Activated naive CD8-positive, alpha-beta T cell treated with anti-CD3 and anti-CD28 coated beads, Interleukin-2, amount 50 U/mL, for 24 hours (primary cell): ENCODE data around the gene ATOH1.
A peak's percentile ranks its signal among the peaks of the same experiment; 100 is the strongest.

Source experiments
- ATAC-seq: fragments of 150-1000 bp; cut with Tn5 transposase; one replicate; pipeline ENCODE4 v1.10.0; 2021
- DNase-seq: peaks from one replicate; pipeline ENCODE4 v3.0.0; 2021
- H3K27ac Mint-ChIP-seq: one replicate; pipeline ENCODE4 v1.8.0; 2021; ENCODE audit warnings: mild to moderate bottlenecking, mixed read lengths
- H3K27me3 Mint-ChIP-seq: one replicate; pipeline ENCODE4 v1.8.0; 2021; ENCODE audit warnings: mixed read lengths
- H3K36me3 Mint-ChIP-seq: one replicate; pipeline ENCODE4 v1.8.0; 2021; ENCODE audit warnings: low read depth, mixed read lengths
- H3K4me1 Mint-ChIP-seq: one replicate; pipeline ENCODE4 v1.8.0; 2021; ENCODE audit warnings: mixed read lengths
- H3K4me3 Mint-ChIP-seq: one replicate; pipeline ENCODE4 v1.8.0; 2021; ENCODE audit warnings: mild to moderate bottlenecking, moderate library complexity, mixed read lengths
- H3K9me3 Mint-ChIP-seq: one replicate; pipeline ENCODE4 v1.8.0; 2021; ENCODE audit warnings: mixed read lengths

ATOH1 gene

GRCh38 chr4:93827272-93827947, 1.1 kb upstream of the ATOH1 start:
- H3K4me3 Mint-ChIP-seq: no peak overlapping the region
- peaks cover 68% of the 10 kb centered on the region for H3K27me3 Mint-ChIP-seq
- no peak for ATAC-seq
- H3K36me3 Mint-ChIP-seq: no peaks in the 10 kb centered on the region
- H3K4me1 Mint-ChIP-seq: peaks cover 11% of the 10 kb centered on the region
- no peak overlapping the region for H3K27ac Mint-ChIP-seq
- no peaks in the 10 kb centered on the region for H3K9me3 Mint-ChIP-seq
- DNase-seq: no peak

- Mint-ChIP-seq H3K36me3 (no peaks in the 10 kb centered on the region), H3K4me1 (peaks cover 11% of the 10 kb centered on the region), H3K27me3 (peaks cover 81% of the 10 kb centered on the region), H3K9me3 (no peaks in the 10 kb centered on the region), H3K4me3 (no peak overlapping the region), H3K27ac (no peak overlapping the region)
- ATAC-seq: no peak
- no peak for DNase-seq
Observed at GRCh38 chr4:93828995-93829819, 654 bp downstream of the ATOH1 start.

- Mint-ChIP-seq H3K36me3 (no peaks in the 10 kb centered on the region), H3K27me3 (peaks cover 87% of the 10 kb centered on the region), H3K27ac (no peak overlapping the region), H3K9me3 (no peaks in the 10 kb centered on the region), H3K4me1 (peaks cover 11% of the 10 kb centered on the region), H3K4me3 (peak overlapping the region; percentile 34)
- ATAC-seq (no peak), DNase-seq (no peak)
Observed at GRCh38 chr4:93829820-93830687, 1.5 kb downstream of the ATOH1 start.

GRCh38 chr4:93831716-93832496, 3.4 kb downstream of the ATOH1 start:
- Mint-ChIP-seq H3K4me1 (peaks cover 11% of the 10 kb centered on the region), H3K27me3 (peaks cover 80% of the 10 kb centered on the region), H3K27ac (no peak overlapping the region), H3K36me3 (no peaks in the 10 kb centered on the region), H3K9me3 (no peaks in the 10 kb centered on the region), H3K4me3 (no peak overlapping the region)
- DNase-seq (no peak), ATAC-seq (no peak)

- no peaks in the 10 kb centered on the region for H3K36me3 Mint-ChIP-seq
Observed at GRCh38 chr4:93834249-93835066, 5.9 kb downstream of the ATOH1 start.

GRCh38 chr4:93835929-93836328, 7.4 kb downstream of the ATOH1 start:
- Mint-ChIP-seq H3K27me3 (peaks cover 44% of the 10 kb centered on the region), H3K27ac (no peak overlapping the region), H3K9me3 (no peaks in the 10 kb centered on the region), H3K36me3 (no peaks in the 10 kb centered on the region), H3K4me1 (no peaks in the 10 kb centered on the region), H3K4me3 (no peak overlapping the region)
- ATAC-seq: no peak
- no peak for DNase-seq

More at GRCh38 chr4:93834249-93835066, 5.9 kb downstream of the ATOH1 start:
- H3K27me3 Mint-ChIP-seq: peaks cover 57% of the 10 kb centered on the region
- DNase-seq (no peak), ATAC-seq (no peak)
- H3K4me3 Mint-ChIP-seq: no peak overlapping the region
- H3K9me3 Mint-ChIP-seq: no peaks in the 10 kb centered on the region
- no peak overlapping the region for H3K27ac Mint-ChIP-seq
- H3K4me1 Mint-ChIP-seq: peaks cover 5% of the 10 kb centered on the region

- Mint-ChIP-seq H3K4me1 (no peaks in the 10 kb centered on the region), H3K36me3 (no peaks in the 10 kb centered on the region), H3K27ac (no peak overlapping the region), H3K9me3 (no peaks in the 10 kb centered on the region), H3K27me3 (peaks cover 10% of the 10 kb centered on the region), H3K4me3 (no peak overlapping the region)
- ATAC-seq (no peak), DNase-seq (no peak)
Observed at GRCh38 chr4:93839704-93840103, 11.2 kb downstream of the ATOH1 start.

- ATAC-seq (no peak), DNase-seq (no peak)
- H3K4me1 Mint-ChIP-seq: no peaks in the 10 kb centered on the region
- no peaks in the 10 kb centered on the region for H3K9me3 Mint-ChIP-seq
- H3K4me3 Mint-ChIP-seq: no peak overlapping the region
- no peaks in the 10 kb centered on the region for H3K36me3 Mint-ChIP-seq
- no peaks in the 10 kb centered on the region for H3K27me3 Mint-ChIP-seq
- H3K27ac Mint-ChIP-seq: no peak overlapping the region
Observed at GRCh38 chr4:93841803-93842345, 13.3 kb downstream of the ATOH1 start.

- Mint-ChIP-seq H3K9me3 (no peaks in the 10 kb centered on the region), H3K27me3 (no peaks in the 10 kb centered on the region), H3K27ac (no peak overlapping the region), H3K4me1 (no peaks in the 10 kb centered on the region), H3K4me3 (no peak overlapping the region), H3K36me3 (no peaks in the 10 kb centered on the region)
- no peak for DNase-seq
- no peak for ATAC-seq
Observed at GRCh38 chr4:93842601-93843252, 14.2 kb downstream of the ATOH1 start.

- Mint-ChIP-seq H3K36me3 (no peaks in the 10 kb centered on the region), H3K4me3 (no peak overlapping the region), H3K9me3 (no peaks in the 10 kb centered on the region), H3K27me3 (no peaks in the 10 kb centered on the region), H3K4me1 (no peaks in the 10 kb centered on the region), H3K27ac (no peak overlapping the region)
- no peak for DNase-seq
- no peak for ATAC-seq
Observed at GRCh38 chr4:93843772-93844171, 15.2 kb downstream of the ATOH1 start.

- no peak for DNase-seq
Observed at GRCh38 chr4:93852680-93853079, 24.1 kb downstream of the ATOH1 start.

GRCh38 chr4:93855926-93856325, 27.4 kb downstream of the ATOH1 start:
- Mint-ChIP-seq H3K36me3 (no peaks in the 10 kb centered on the region), H3K27me3 (no peaks in the 10 kb centered on the region), H3K4me1 (no peaks in the 10 kb centered on the region), H3K27ac (no peak overlapping the region), H3K4me3 (no peak overlapping the region), H3K9me3 (peaks cover 12% of the 10 kb centered on the region)
- no peak for ATAC-seq
- no peak for DNase-seq

More at GRCh38 chr4:93852680-93853079, 24.1 kb downstream of the ATOH1 start:
- H3K36me3 Mint-ChIP-seq: no peaks in the 10 kb centered on the region
- H3K4me1 Mint-ChIP-seq: no peaks in the 10 kb centered on the region
- H3K9me3 Mint-ChIP-seq: no peaks in the 10 kb centered on the region
- H3K27me3 Mint-ChIP-seq: no peaks in the 10 kb centered on the region
- no peak for ATAC-seq
- H3K27ac Mint-ChIP-seq: no peak overlapping the region
- no peak overlapping the region for H3K4me3 Mint-ChIP-seq

GRCh38 chr4:93865650-93866049, 37.1 kb downstream of the ATOH1 start:
- H3K4me3 Mint-ChIP-seq: no peak overlapping the region
- DNase-seq: no peak
- H3K36me3 Mint-ChIP-seq: no peaks in the 10 kb centered on the region
- H3K4me1 Mint-ChIP-seq: no peaks in the 10 kb centered on the region
- no peaks in the 10 kb centered on the region for H3K27me3 Mint-ChIP-seq
- peaks cover 7% of the 10 kb centered on the region for H3K9me3 Mint-ChIP-seq
- no peak for ATAC-seq
- no peak overlapping the region for H3K27ac Mint-ChIP-seq
